ENCODE data around the gene COLGALT1. TPM values are rescaled to one million over a fixed set of nuclear protein-coding genes. Genes with fewer than 3 reads are reported as not detected.

The COLGALT1 gene
- total RNA-seq, 1 experiment from 2014 or later: 48.5 TPM

GRCh38 chr19:17581211-17581874, 25.9 kb downstream of the COLGALT1 start:
- H2BK12ac ChIP-seq (ENCODE audit: insufficient read length, low read depth, low read length): no peak overlapping the region
- no peak overlapping the region for H4K91ac ChIP-seq (ENCODE audit: insufficient read length, low read depth, low read length)
- H3K4me1 ChIP-seq (ENCODE audit: insufficient read depth, low read length): no peaks in the 10 kb centered on the region; the same call in 1 of the 2 replicates
- H3K18ac ChIP-seq (ENCODE audit: insufficient read length, low read depth, low read length): no peak overlapping the region
- H2BK5ac ChIP-seq (ENCODE audit: insufficient read length, low read length): no peak overlapping the region
- H3K23ac ChIP-seq (ENCODE audit: insufficient read length, low read depth, low read length): no peak overlapping the region
- H4K20me1 ChIP-seq (ENCODE audit: control insufficient read depth, insufficient read depth, insufficient read length): no peaks in the 10 kb centered on the region
- Mint-ChIP-seq H3K36me3 (ENCODE audit: insufficient read depth in 1 of 3, low read depth in 3 of 3) (peaks cover 17 to 40% (median 35%) of the 10 kb centered on the region in 3 experiments), H3K9me3 (no peaks in the 10 kb centered on the region; a peak in 1 of 5 replicates), H3K27ac (no peak overlapping the region), H3K27me3 (ENCODE audit: low read depth) (no peaks in the 10 kb centered on the region), H3K4me3 (no peak overlapping the region), H3K4me1 (peaks cover 26 to 42% of the 10 kb centered on the region in 2 experiments)
- no peaks in the 10 kb centered on the region for H3K9me3 ChIP-seq (ENCODE audit: control insufficient read depth, low read depth, low read length)
- no peaks in the 10 kb centered on the region for H3K27me3 ChIP-seq (ENCODE audit: insufficient read depth, low read length)
- no peak overlapping the region for H2BK120ac ChIP-seq (ENCODE audit: low read depth, low read length, poor library complexity, severe bottlenecking)
- no peak overlapping the region for H2BK20ac ChIP-seq (ENCODE audit: low read depth, low read length, poor library complexity, severe bottlenecking)
- no peak for DNase-seq
- no peak overlapping the region for H3K27ac ChIP-seq (ENCODE audit: insufficient read length, low read depth, low read length)
- no peaks in the 10 kb centered on the region for H3K79me1 ChIP-seq (ENCODE audit: insufficient read depth, low read depth, low read length, poor library complexity, severe bottlenecking)
- H4K8ac ChIP-seq (replicated peaks; ENCODE audit: insufficient read length, low read depth, low read length): no peak overlapping the region
- H3T11ph ChIP-seq (ENCODE audit: low read length): no peak overlapping the region
- no peak overlapping the region for H2AK5ac ChIP-seq (ENCODE audit: insufficient read length, low read length)
- no peak overlapping the region for H3K9ac ChIP-seq (ENCODE audit: extremely low read depth, insufficient read length, low read length)
- no peaks in the 10 kb centered on the region for H3K79me2 ChIP-seq (ENCODE audit: insufficient read depth, low read length)
- H2BK15ac ChIP-seq (ENCODE audit: low read depth, low read length): no peak overlapping the region
- no peak overlapping the region for H3K4me2 ChIP-seq (ENCODE audit: insufficient read depth, insufficient read length, low read length)
- no peak overlapping the region for H3K14ac ChIP-seq (ENCODE audit: insufficient read depth, low read length)
- H3K4ac ChIP-seq (ENCODE audit: low read depth, low read length): no peak overlapping the region
- H4K5ac ChIP-seq (ENCODE audit: insufficient read length, low read depth, low read length): no peak overlapping the region
- H3K56ac ChIP-seq (ENCODE audit: insufficient read length, low read depth, low read length): no peak overlapping the region
- WGBS (ENCODE audit: extremely low coverage, insufficient read length, low lambda C conversion rate): no CpG with 5 or more reads among the region's 19 CpGs
- no peak overlapping the region for H2AFZ ChIP-seq (ENCODE audit: low read length)
- no peak for TF ChIP-seq CTCF (conservative IDR thresholded peaks at IDR 0.05)
- peaks cover 3% of the 10 kb centered on the region for H3K23me2 ChIP-seq (ENCODE audit: insufficient read length, low read depth, low read length, poor library complexity, severe bottlenecking)
